ENCODE data around the gene ZNF408. TPM values are rescaled to one million over a fixed set of nuclear protein-coding genes. Genes with fewer than 3 reads are reported as not detected.

The ZNF408 gene
- total RNA-seq, 2 experiments from 2014 or later, result 9.2 to 9.7 TPM

- TF ChIP-seq CTCF (IDR thresholded peaks at IDR 0.05), result no peak
- no peak for DNase-seq
- Mint-ChIP-seq H3K27me3 (no peaks in the 10 kb centered on the region), H3K27ac (no peak overlapping the region), H3K9me3 (no peaks in the 10 kb centered on the region), H3K4me3 (no peak overlapping the region), H3K4me1 (ENCODE audit: low read depth) (peaks cover 10% of the 10 kb centered on the region), H3K36me3 (ENCODE audit: low read depth) (peaks cover 8% of the 10 kb centered on the region)
- no peak for ATAC-seq
- ChIA-PET CTCF (no interaction called here), POLR2A (interaction anchor here (1.3 kb wide), 1 partner anchor 10 kb away, joined by 3 read pairs; no protein-coding TSS in a partner anchor)
- intact Hi-C loops (cut with micrococcal nuclease), result no loop called here
Observed at GRCh38 chr11:46680815-46681214, 20.0 kb upstream of the ZNF408 start.

DNA sequence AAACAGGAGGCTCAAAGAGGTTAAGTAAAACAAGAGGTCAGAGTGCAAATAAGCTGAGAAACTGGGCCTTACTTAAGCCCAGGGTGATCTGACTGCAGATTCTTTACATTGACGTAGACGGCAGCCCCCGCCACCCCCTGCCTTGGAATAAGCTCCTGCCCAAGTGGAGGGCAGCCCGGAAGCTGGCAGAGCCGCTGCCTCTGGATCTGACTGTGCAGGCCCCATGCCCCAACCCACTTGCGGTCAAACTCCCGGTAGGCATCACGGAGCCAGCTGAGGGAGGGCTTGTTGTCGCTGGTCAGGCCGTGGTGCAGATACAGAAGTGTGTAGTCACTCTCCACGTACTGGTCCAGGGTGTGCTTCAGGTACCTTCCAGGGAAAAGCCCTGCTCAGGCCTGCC lies 19.0 kb upstream of the ZNF408 start:
- Mint-ChIP-seq H3K9me3 (no peaks in the 10 kb centered on the region), H3K27ac (no peak overlapping the region), H3K36me3 (ENCODE audit: low read depth) (peaks cover 8% of the 10 kb centered on the region), H3K4me3 (no peak overlapping the region), H3K27me3 (no peaks in the 10 kb centered on the region), H3K4me1 (ENCODE audit: low read depth) (peaks cover 3% of the 10 kb centered on the region)
- ATAC-seq (no peak), DNase-seq (no peak)
- no peak for TF ChIP-seq CTCF (IDR thresholded peaks at IDR 0.05)
- ChIA-PET CTCF (no interaction called here), POLR2A (interaction anchor here (1.3 kb wide), 1 partner anchor 11 kb away, joined by 3 read pairs; no protein-coding TSS in a partner anchor)
- intact Hi-C loops (cut with micrococcal nuclease), result no loop called here

GRCh38 chr11:46682773-46683752 lies 17.8 kb upstream of the ZNF408 start:
- no peaks in the 10 kb centered on the region for H3K27me3 Mint-ChIP-seq
- peaks cover 8% of the 10 kb centered on the region for H3K36me3 Mint-ChIP-seq (ENCODE audit: low read depth)
- no peak for TF ChIP-seq CTCF (IDR thresholded peaks at IDR 0.05)
- no peak overlapping the region for H3K27ac Mint-ChIP-seq
- CTCF ChIA-PET, result interaction anchor here (1.3 kb wide), 1 partner anchor 8 kb away, joined by 3 read pairs; no protein-coding TSS in a partner anchor
- DNase-seq (no peak), ATAC-seq (no peak)
- POLR2A ChIA-PET, result interaction anchor here (1.5 to 2.2 kb wide), 2 partner anchors 8 to 18 kb away, joined by 3 to 9 read pairs; partner anchors contain the start of genes ARHGAP1 and ZNF408
- intact Hi-C loops (cut with micrococcal nuclease), result no loop called here
- H3K4me3 Mint-ChIP-seq, result no peak overlapping the region
- H3K4me1 Mint-ChIP-seq (ENCODE audit: low read depth), result no peaks in the 10 kb centered on the region
- no peaks in the 10 kb centered on the region for H3K9me3 Mint-ChIP-seq

DNA sequence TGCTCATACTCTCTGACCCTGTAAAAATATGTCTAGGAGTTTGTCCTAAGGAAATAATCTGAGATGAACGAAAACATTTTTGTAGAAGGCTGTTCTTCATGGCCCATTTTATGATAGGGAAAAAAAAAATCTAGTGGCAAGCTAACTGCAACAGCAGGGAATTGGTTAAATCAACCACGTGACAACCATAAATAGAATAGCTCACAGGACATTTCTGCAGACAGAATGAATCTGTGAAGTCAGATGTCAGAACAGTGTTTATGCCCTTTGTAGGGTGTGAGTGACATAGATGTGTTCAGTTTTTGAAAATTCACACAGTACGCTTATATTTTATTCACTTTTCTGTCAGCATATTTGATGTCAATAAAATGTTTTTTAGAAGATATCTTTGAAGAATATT lies 16.5 kb upstream of the ZNF408 start:
- ChIA-PET CTCF (interaction anchor here (0.9 to 1.3 kb wide), 2 partner anchors 9 to 477 kb away, joined by 3 read pairs; no protein-coding TSS in a partner anchor), POLR2A (interaction anchor here (0.6 to 2.2 kb wide), 2 partner anchors 10 to 16 kb away, joined by 3 to 9 read pairs; partner anchors contain the start of genes ARHGAP1 and ZNF408)
- no peak for TF ChIP-seq CTCF (IDR thresholded peaks at IDR 0.05)
- H3K9me3 Mint-ChIP-seq, result no peaks in the 10 kb centered on the region
- no peak overlapping the region for H3K27ac Mint-ChIP-seq
- H3K27me3 Mint-ChIP-seq, result no peaks in the 10 kb centered on the region
- DNase-seq (no peak), ATAC-seq (no peak)
- no peaks in the 10 kb centered on the region for H3K4me1 Mint-ChIP-seq (ENCODE audit: low read depth)
- H3K36me3 Mint-ChIP-seq (ENCODE audit: low read depth), result peaks cover 7% of the 10 kb centered on the region
- intact Hi-C loops (cut with micrococcal nuclease), result no loop called here
- no peak overlapping the region for H3K4me3 Mint-ChIP-seq

All from activated CD8-positive, alpha-beta T cell treated with anti-CD3 and anti-CD28 coated beads for 36 hours (primary cell).